ENCODE data around the gene CEP57L1. TPM values are rescaled to one million over a fixed set of nuclear protein-coding genes. Genes with fewer than 3 reads are reported as not detected.
A peak's percentile ranks its signal among the peaks of the same experiment; 100 is the strongest.
"Not testable (repeated sequence)": the region's sequence is repeated elsewhere in the genome, so short reads cannot be mapped to it uniquely, and the experiment has no call there.

CEP57L1 gene
- total RNA-seq, 1 experiment from 2014 or later: 26.5 TPM

GRCh38 chr6:109060571-109060970 lies 34.7 kb upstream of the CEP57L1 start:
- DNase-seq: no peak
- no peak overlapping the region for H3K4me3 ChIP-seq (ENCODE audit: insufficient read depth, low read depth, low read length)
- H3K27me3 ChIP-seq (ENCODE audit: control insufficient read depth, insufficient read depth, low read length): no peaks in the 10 kb centered on the region

DNA sequence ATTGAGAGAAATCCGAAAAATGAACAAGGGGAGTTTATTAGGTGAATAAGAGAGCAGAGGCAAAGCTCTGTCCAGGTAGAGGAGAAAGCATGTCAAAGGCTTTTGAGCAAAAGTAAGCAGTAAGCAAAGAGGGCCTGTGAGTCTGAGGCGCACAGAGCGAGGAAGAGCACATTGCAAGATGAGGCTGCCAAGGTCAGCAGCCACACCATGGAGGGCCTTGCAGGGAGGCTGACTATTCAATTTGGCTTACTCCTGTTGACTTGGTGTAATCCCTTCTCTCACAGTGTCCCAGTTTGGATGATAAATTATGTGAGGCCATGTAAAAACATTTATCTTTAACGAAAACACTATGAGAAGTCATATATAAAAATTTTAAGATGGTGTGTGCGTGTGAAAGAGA lies 33.1 kb upstream of the CEP57L1 start:
- Histone ChIP-seq H3K4me3 (ENCODE audit: insufficient read depth, low read depth, low read length) (no peak overlapping the region), H3K36me3 (replicated peaks; ENCODE audit: control insufficient read depth, insufficient read depth, low read length) (no peaks in the 10 kb centered on the region), H3K27me3 (ENCODE audit: control insufficient read depth, insufficient read depth, low read length) (no peaks in the 10 kb centered on the region)
- DNase-seq: no peak

More at GRCh38 chr6:109060571-109060970, 34.7 kb upstream of the CEP57L1 start:
- H3K36me3 ChIP-seq (replicated peaks; ENCODE audit: control insufficient read depth, insufficient read depth, low read length): no peaks in the 10 kb centered on the region

DNA sequence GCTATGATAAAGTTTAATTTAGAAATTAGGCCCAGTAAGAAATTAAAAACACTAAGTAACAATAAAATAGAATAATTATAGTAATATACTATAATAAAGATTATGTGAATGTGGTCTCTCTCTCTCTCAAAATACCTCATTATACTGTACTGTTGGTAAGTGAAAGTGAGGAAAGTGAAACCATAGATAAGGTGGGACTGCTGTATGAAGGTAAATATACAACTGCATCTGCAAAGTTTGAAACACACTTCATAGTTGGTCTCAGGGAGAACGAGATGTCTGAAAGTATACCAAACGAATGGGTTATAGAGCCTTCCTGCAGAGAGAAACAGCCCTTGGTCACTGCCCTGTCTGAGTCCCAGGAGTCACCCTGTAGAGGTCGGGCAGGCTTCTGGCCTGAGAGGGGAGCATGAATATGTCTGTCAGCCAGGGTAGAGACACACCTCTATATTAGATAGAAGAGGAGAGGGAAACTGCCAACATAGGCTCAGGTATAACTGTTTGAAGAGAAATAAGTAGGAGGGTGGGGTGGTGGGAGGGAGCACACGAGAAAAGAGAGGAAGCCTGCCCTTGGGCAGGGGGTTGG lies 32.4 kb upstream of the CEP57L1 start:
- no peak for DNase-seq
- Histone ChIP-seq H3K4me3 (ENCODE audit: insufficient read depth, low read depth, low read length) (no peak overlapping the region), H3K27me3 (ENCODE audit: control insufficient read depth, insufficient read depth, low read length) (no peaks in the 10 kb centered on the region), H3K36me3 (replicated peaks; ENCODE audit: control insufficient read depth, insufficient read depth, low read length) (no peaks in the 10 kb centered on the region)

DNA sequence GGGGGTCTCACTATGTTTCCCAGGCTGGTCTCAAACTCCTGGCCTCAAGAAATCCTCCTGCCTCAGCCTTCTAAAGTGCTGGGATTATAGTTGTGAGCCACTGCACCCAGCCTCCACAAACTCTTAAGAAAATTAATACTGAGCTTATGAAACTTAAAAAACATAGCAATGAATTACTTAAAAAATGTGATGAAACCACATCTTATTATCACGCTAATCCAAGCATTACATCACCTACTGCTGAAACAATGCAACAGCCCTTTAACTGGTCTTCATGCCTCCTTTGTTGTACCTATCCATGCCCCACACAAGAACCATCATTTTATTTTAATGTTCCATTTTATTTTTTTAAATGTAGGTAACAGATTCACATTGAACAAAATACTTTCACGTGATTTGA lies 25.6 kb upstream of the CEP57L1 start:
- Histone ChIP-seq H3K4me3 (ENCODE audit: insufficient read depth, low read depth, low read length) (no peak overlapping the region), H3K36me3 (replicated peaks; ENCODE audit: control insufficient read depth, insufficient read depth, low read length) (no peaks in the 10 kb centered on the region), H3K27me3 (ENCODE audit: control insufficient read depth, insufficient read depth, low read length) (no peaks in the 10 kb centered on the region)
- DNase-seq: no peak

DNA sequence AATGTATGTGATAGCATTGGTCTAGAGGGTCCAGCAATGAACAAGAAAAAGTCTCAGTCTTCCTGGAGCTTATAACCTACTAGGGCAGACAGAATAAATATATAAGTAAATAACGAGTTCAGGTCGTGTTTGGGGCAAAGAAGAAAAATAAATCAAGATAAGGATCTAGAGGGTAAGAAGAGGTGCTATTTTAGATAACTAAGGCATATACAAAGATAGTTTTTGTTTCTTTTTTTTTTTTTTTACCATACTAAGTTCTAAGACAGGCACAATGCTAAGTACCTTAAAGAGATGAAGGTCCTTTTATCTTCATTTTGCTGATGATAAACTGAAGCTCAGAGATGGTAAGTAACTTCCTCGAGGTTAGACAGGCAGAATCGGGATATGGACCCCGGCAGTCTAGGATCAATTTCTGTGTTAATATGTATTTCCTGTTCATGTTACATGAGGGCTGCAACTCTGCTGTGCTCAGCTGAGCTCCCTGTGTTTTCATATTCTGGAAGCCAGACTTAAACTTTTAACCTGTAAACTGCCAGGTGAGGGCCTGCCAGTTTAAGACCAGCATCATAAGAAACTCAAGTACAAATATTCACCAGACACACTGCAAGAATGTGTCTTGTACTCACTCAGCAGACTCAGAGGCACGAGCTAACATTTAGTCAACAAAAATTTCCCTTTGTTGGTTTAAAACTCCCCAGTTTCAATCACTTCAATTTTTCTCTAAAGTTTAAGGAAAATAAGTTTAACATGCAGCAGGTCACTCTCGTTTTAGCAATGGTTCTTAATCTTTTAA lies 24.0 kb upstream of the CEP57L1 start:
- H3K27me3 ChIP-seq (ENCODE audit: control insufficient read depth, insufficient read depth, low read length): no peaks in the 10 kb centered on the region
- DNase-seq: no peak
- H3K4me3 ChIP-seq (ENCODE audit: insufficient read depth, low read depth, low read length): no peak overlapping the region
- no peaks in the 10 kb centered on the region for H3K36me3 ChIP-seq (replicated peaks; ENCODE audit: control insufficient read depth, insufficient read depth, low read length)

DNA sequence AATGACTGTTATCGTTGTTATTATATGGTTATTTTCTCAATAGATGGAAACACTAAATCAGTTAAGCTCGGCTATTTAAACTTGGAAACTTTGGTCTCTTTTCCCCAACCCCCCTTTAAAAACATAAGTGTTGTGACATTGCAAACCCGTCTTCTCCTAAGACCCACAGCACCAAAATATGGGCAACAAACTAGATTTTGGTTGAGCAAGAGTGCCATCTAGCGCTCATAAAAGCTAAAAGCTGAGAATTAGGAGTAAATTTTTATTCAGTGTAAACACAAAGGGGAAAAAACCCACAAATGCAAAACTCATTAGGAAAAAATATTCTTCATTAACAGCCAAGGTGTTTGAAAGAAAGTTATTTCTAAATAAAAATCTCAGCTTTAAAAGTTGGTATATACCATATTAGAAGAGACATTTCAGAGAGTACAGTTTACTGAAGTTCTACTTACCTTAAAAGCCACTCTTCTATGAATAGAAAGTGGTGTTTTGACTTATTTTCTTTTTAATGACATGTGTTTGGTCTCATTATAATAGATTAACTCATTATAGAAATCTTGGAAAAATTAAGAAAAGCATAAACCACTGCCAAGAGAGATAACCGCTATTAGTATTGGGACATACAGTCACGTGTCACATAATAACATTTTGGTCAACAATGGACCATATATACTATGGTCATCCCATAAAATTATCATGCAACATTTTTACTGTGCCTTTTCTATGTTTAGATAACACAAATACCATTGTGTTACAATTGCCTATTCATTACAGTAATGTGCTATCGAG lies 21.8 kb upstream of the CEP57L1 start:
- DNase-seq: peak; percentile 34

DNA sequence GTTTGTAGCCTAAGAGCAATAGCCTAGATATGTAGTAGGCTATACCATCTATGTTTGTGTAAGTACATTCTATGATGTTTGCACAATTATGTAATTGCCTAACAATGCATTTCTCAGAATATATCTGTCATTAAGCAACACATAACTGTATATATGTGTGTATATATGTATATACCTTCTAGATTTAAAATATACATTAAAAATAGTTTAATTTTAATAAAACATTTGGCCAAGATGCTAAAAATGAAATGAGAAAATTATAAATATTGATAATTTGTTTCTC lies 21.2 kb upstream of the CEP57L1 start:
- no peak overlapping the region for H3K4me3 ChIP-seq (ENCODE audit: insufficient read depth, low read depth, low read length)
- no peaks in the 10 kb centered on the region for H3K27me3 ChIP-seq (ENCODE audit: control insufficient read depth, insufficient read depth, low read length)
- no peak for DNase-seq
- H3K36me3 ChIP-seq (replicated peaks; ENCODE audit: control insufficient read depth, insufficient read depth, low read length): no peaks in the 10 kb centered on the region

More for the DNA sequence above, 21.8 kb upstream of the CEP57L1 start:
- H3K36me3 ChIP-seq (replicated peaks; ENCODE audit: control insufficient read depth, insufficient read depth, low read length): no peaks in the 10 kb centered on the region
- H3K4me3 ChIP-seq (ENCODE audit: insufficient read depth, low read depth, low read length): no peak overlapping the region
- H3K27me3 ChIP-seq (ENCODE audit: control insufficient read depth, insufficient read depth, low read length): no peaks in the 10 kb centered on the region

DNA sequence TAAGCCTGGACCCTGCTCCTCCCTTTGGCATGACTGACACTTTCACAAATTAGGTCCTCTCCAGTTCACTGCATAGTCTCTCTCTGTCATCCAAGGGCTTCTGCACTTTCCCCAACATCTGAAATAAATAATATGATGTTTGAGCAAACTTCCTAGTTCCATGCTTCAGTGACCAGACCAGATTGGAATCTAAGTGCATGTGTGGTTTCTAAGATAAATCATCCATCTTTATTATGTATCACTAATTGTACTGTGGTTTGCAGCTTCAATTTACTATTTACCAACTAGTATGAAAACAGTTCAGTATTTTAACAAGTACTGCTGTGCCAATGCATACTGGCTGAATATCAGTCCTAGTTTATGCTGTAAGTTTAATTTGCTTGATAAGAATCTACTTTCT lies 19.4 kb upstream of the CEP57L1 start:
- Histone ChIP-seq H3K36me3 (replicated peaks; ENCODE audit: control insufficient read depth, insufficient read depth, low read length) (no peaks in the 10 kb centered on the region), H3K4me3 (ENCODE audit: insufficient read depth, low read depth, low read length) (no peak overlapping the region), H3K27me3 (ENCODE audit: control insufficient read depth, insufficient read depth, low read length) (no peaks in the 10 kb centered on the region)
- DNase-seq: no peak

DNA sequence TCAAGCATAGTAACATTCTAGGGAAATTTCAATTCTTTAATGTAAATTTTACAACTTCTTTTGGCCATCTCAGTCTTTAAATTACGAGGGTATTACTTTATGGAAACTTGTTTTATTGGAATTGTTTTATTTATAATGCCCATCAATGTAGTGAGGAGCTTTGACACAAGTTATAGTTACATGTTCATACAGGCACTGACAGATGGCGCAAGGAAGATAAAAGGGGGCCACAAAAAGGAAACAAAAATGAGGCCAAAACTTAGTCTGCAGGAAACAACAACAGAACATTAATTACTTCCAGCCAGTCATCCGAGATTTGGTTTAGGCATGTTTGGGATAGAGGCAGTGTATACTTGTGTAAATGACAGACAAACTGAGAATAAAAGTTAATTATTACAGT lies 18.9 kb upstream of the CEP57L1 start:
- H3K4me3 ChIP-seq (ENCODE audit: insufficient read depth, low read depth, low read length): no peak overlapping the region
- no peaks in the 10 kb centered on the region for H3K36me3 ChIP-seq (replicated peaks; ENCODE audit: control insufficient read depth, insufficient read depth, low read length)
- DNase-seq: no peak
- no peaks in the 10 kb centered on the region for H3K27me3 ChIP-seq (ENCODE audit: control insufficient read depth, insufficient read depth, low read length)

- H3K27me3 ChIP-seq (ENCODE audit: control insufficient read depth, insufficient read depth, low read length): no peaks in the 10 kb centered on the region
- no peak overlapping the region for H3K4me3 ChIP-seq (ENCODE audit: insufficient read depth, low read depth, low read length)
- no peak for DNase-seq
- no peaks in the 10 kb centered on the region for H3K36me3 ChIP-seq (replicated peaks; ENCODE audit: control insufficient read depth, insufficient read depth, low read length)
Observed at GRCh38 chr6:109079981-109080380, 15.3 kb upstream of the CEP57L1 start.

GRCh38 chr6:109081026-109081425 lies 14.3 kb upstream of the CEP57L1 start:
- Histone ChIP-seq H3K36me3 (replicated peaks; ENCODE audit: control insufficient read depth, insufficient read depth, low read length) (no peaks in the 10 kb centered on the region), H3K27me3 (ENCODE audit: control insufficient read depth, insufficient read depth, low read length) (no peaks in the 10 kb centered on the region), H3K4me3 (ENCODE audit: insufficient read depth, low read depth, low read length) (no peak overlapping the region)
- DNase-seq: no peak

- Histone ChIP-seq H3K4me3 (ENCODE audit: insufficient read depth, low read depth, low read length) (no peak overlapping the region), H3K27me3 (ENCODE audit: control insufficient read depth, insufficient read depth, low read length) (no peaks in the 10 kb centered on the region), H3K36me3 (replicated peaks; ENCODE audit: control insufficient read depth, insufficient read depth, low read length) (no peaks in the 10 kb centered on the region)
- DNase-seq: no peak
Observed at GRCh38 chr6:109081516-109082187, 13.7 kb upstream of the CEP57L1 start.

DNA sequence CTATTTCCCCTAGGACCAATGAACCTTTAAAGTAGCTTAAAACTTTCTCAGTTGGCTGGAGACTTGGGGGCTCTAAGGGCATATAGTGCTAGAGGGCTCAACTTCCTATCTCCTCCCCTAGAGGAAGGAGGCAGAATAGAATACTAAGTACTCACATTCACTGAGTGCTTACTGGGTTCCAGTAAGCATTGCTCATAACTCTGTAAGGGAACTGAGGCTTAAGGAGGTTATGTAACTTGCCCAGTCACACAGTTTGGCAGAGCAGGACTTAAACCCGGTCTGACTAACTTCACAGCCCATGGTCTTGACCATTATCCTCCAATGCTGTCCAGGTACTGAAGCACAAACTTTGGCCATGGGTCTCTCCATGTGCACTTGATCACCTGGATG lies 13.1 kb upstream of the CEP57L1 start:
- DNase-seq: peak; percentile 36
- Histone ChIP-seq H3K4me3 (ENCODE audit: insufficient read depth, low read depth, low read length) (no peak overlapping the region), H3K36me3 (replicated peaks; ENCODE audit: control insufficient read depth, insufficient read depth, low read length) (no peaks in the 10 kb centered on the region), H3K27me3 (ENCODE audit: control insufficient read depth, insufficient read depth, low read length) (no peaks in the 10 kb centered on the region)

DNA sequence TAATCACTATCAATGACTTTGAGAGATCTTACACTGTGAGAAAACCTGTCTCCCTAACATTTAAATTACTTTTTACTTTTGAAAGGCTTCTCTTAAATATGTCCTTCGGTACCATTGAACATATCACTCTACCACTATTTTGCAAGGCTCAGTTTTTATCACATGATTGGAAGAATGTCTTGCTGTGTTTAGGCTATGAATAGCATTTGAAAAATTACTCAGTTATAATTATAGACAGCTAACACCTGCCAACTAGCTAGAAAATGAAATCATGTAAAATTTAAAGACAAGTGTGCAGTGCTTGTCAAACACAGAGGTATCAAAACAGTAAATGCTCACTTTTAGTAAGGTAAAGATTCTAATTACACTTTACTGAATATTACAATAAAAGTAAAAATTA lies 11.7 kb upstream of the CEP57L1 start:
- Histone ChIP-seq H3K4me3 (ENCODE audit: insufficient read depth, low read depth, low read length) (no peak overlapping the region), H3K27me3 (ENCODE audit: control insufficient read depth, insufficient read depth, low read length) (no peaks in the 10 kb centered on the region), H3K36me3 (replicated peaks; ENCODE audit: control insufficient read depth, insufficient read depth, low read length) (no peaks in the 10 kb centered on the region)
- DNase-seq: no peak

- DNase-seq; H3K4me3 ChIP-seq (ENCODE audit: insufficient read depth, low read depth, low read length); H3K27me3 ChIP-seq (ENCODE audit: control insufficient read depth, insufficient read depth, low read length); H3K36me3 ChIP-seq (replicated peaks; ENCODE audit: control insufficient read depth, insufficient read depth, low read length): not testable (repeated sequence)
Observed at GRCh38 chr6:109084146-109084545, 11.2 kb upstream of the CEP57L1 start.

Data from H7 (cell line).